HCT116 (cell line): ENCODE results near the gene BNC2. TPM values are rescaled to one million over a fixed set of nuclear protein-coding genes. Genes with fewer than 3 reads are reported as not detected.
"Not testable (repeated sequence)": the region's sequence is repeated elsewhere in the genome, so short reads cannot be mapped to it uniquely, and the experiment has no call there.

ENCODE experiments used
- ATAC-seq: fragments of 200-7000 bp; cut with Tn5 transposase; 2 replicates; pipeline ENCODE4 v1.9.1; 2020; ENCODE audit warnings: mild to moderate bottlenecking, moderate library complexity
- BruUV-seq: library from RNA; stranded (reverse); fragments of 400-500 nt; replicated peaks from 2 replicates; lab custom pipeline; 2021; lab: Mats Ljungman, UMichigan
- CTCF ChIA-PET: fragments of 300-600 bp; sonication (Branson Sonifier 250); formaldehyde crosslinking; loops from one replicate; lab custom pipeline; 2021; ENCODE audit warnings: antibody characterized with exemption; lab: Charles Lee
- POLR2A ChIA-PET: fragments of 300-600, 350-600 bp; sonication (Branson Sonifier 250); formaldehyde crosslinking; loops from one replicate; lab custom pipeline; 2021; ENCODE audit warnings: antibody characterized with exemption; lab: Charles Lee
- RAD21 ChIA-PET, 2 experiments: fragments of 300-600 bp; sonication (Branson Sonifier 250); formaldehyde crosslinking; loops; one replicate each; lab custom pipeline; 2023; ENCODE audit warnings: low total read pairs in 2 of 2; ENCODE audit not compliant: uncharacterized antibody in 2 of 2, unreplicated experiment in 2 of 2, low non-redundant PET in 1 of 2; lab: Charles Lee
- DNase-seq: peaks from one replicate; pipeline ENCODE4 v3.0.0-alpha.2; 2010; ENCODE audit warnings: low read depth, low spot score
- H2AFZ ChIP-seq: fragments of 200-600 bp; shearing (Covaris generic), sonication (generic); 2 replicates; pipeline ENCODE4 v1.6.1; 2017; ENCODE audit warnings: low read depth, mixed run types, mixed read lengths, antibody characterized with exemption, low read length; ENCODE audit not compliant: poor library complexity, severe bottlenecking
- H3K27ac ChIP-seq: 2 replicates; pipeline ENCODE4 v1.5.1; 2012; ENCODE audit warnings: low read depth, low read length
- H3K27me3 ChIP-seq: fragments of 200-600 bp; sonication (generic); 2 replicates; pipeline ENCODE4 v1.6.1; 2016; ENCODE audit warnings: mixed run types, low read length, mixed read lengths; ENCODE audit not compliant: insufficient read depth
- H3K36me3 ChIP-seq, 2 experiments: fragments of 200-500 bp in 1 of 2; fragments of 200-600 bp in 1 of 2; sonication (Bioruptor generic) in 1 of 2; sonication (generic) in 1 of 2; 2 replicates each; pipeline versions ENCODE4 v1.5.1 to v1.6.1; 2014 to 2016; ENCODE audit warnings: low read length in 2 of 2, inconsistent platforms in 1 of 2, mixed read lengths in 1 of 2, mixed run types in 1 of 2; ENCODE audit not compliant: insufficient read depth in 2 of 2, control insufficient read depth in 1 of 2
- H3K4me1 ChIP-seq, 2 experiments: fragments of 200-600 bp in 1 of 2; sonication (generic) in 1 of 2; 2 replicates each; pipeline versions ENCODE4 v1.5.1 to v1.6.1; 2012 to 2017; ENCODE audit warnings: low read length in 2 of 2, inconsistent platforms in 1 of 2, mild to moderate bottlenecking in 1 of 2, mixed read lengths in 1 of 2, mixed run types in 1 of 2, moderate library complexity in 1 of 2; ENCODE audit not compliant: insufficient read depth in 2 of 2, control insufficient read depth in 1 of 2
- H3K4me2 ChIP-seq: fragments of 200-600 bp; sonication (generic); 2 replicates; pipeline ENCODE4 v1.6.1; 2017; ENCODE audit warnings: mixed run types, low read length, mixed read lengths
- H3K4me3 ChIP-seq, 2 experiments: fragments of 200-600 bp in 1 of 2; sonication (generic) in 1 of 2; replicated peaks in 1 of 2; 2 replicates each; pipeline ENCODE4 v1.5.1; 2011 to 2016; ENCODE audit warnings: low read length in 2 of 2, control low read depth in 1 of 2, low read depth in 1 of 2, mild to moderate bottlenecking in 1 of 2, mixed read lengths in 1 of 2, mixed run types in 1 of 2
- H3K79me2 ChIP-seq: fragments of 200-600 bp; sonication (generic); 2 replicates; pipeline ENCODE4 v1.6.1; 2017; ENCODE audit warnings: mild to moderate bottlenecking, mixed run types, low read length, moderate library complexity, mixed read lengths; ENCODE audit not compliant: insufficient read depth
- H3K9ac ChIP-seq: fragments of 200-600 bp; sonication (generic); 2 replicates; pipeline ENCODE4 v1.6.1; 2016; ENCODE audit warnings: low read length, mixed read lengths
- H3K9me2 ChIP-seq: fragments of 200-600 bp; sonication (generic), shearing (Covaris generic); 2 replicates; pipeline ENCODE4 v1.6.1; 2017; ENCODE audit warnings: mixed run types, mild to moderate bottlenecking, moderate library complexity; ENCODE audit not compliant: insufficient read depth
- H3K9me3 ChIP-seq, 2 experiments: fragments of 200-500 bp in 1 of 2; fragments of 200-600 bp in 1 of 2; sonication (Bioruptor generic) in 1 of 2; sonication (generic) in 1 of 2; 2 replicates each; pipeline ENCODE4 v1.6.1; 2014 to 2017; ENCODE audit warnings: low read length in 2 of 2, mixed read lengths in 2 of 2, inconsistent platforms in 1 of 2, low read depth in 1 of 2, mild to moderate bottlenecking in 1 of 2, mixed run types in 1 of 2, moderate library complexity in 1 of 2; ENCODE audit not compliant: control insufficient read depth in 1 of 2, insufficient read depth in 1 of 2
- H4K20me1 ChIP-seq: fragments of 200-600 bp; sonication (generic), shearing (Covaris generic); 2 replicates; pipeline ENCODE4 v1.6.1; 2017; ENCODE audit warnings: mixed run types, mild to moderate bottlenecking, moderate library complexity; ENCODE audit not compliant: insufficient read depth
- ZBTB33 ChIP-seq: IDR thresholded peaks from 2 replicates; pipeline ENCODE4 v1.6.1; 2011; ENCODE audit warnings: mild to moderate bottlenecking, low read length, moderate library complexity; ENCODE audit not compliant: insufficient replicate concordance; ENCODE audit errors: extremely low read depth
- ZNF274 ChIP-seq: fragments of 200-500 bp; sonication (Bioruptor generic); IDR thresholded peaks from 2 replicates; pipeline ENCODE4 v1.6.1; 2014; ENCODE audit warnings: mild to moderate bottlenecking, low read depth, low read length, inconsistent platforms
- intact Hi-C: fragments of 100-400 bp; cut with micrococcal nuclease; formaldehyde crosslinking; loops from 2 replicates; pipeline ENCODE4 v1.10.0; 2022
- total RNA-seq: library from RNA; stranded (reverse); gene quantifications from one replicate; pipeline ENCODE4 v1.2.1, GENCODE V29; 2021; ENCODE audit not compliant: unreplicated experiment

BNC2 gene
- total RNA-seq, 1 experiment from 2014 or later = 0.37 TPM

GRCh38 chr9:16540743-16541613 is 329.5 kb downstream of the BNC2 start:
- Histone ChIP-seq H3K27me3 (peaks cover 14% of the 10 kb centered on the region; the same call in 1 of the 2 replicates), H3K4me1 (no peaks in the 10 kb centered on the region), H4K20me1 (no peaks in the 10 kb centered on the region), H3K36me3 (no peaks in the 10 kb centered on the region; a peak in 1 of 4 replicates), H2AFZ (no peak overlapping the region), H3K4me3 (no peak overlapping the region), H3K9me2 (no peaks in the 10 kb centered on the region), H3K9me3 (no peaks in the 10 kb centered on the region), H3K79me2 (no peaks in the 10 kb centered on the region), H3K4me2 (no peak overlapping the region), H3K9ac (no peak overlapping the region), H3K27ac (no peak overlapping the region)
- intact Hi-C loops = no loop called here
- POLR2A ChIA-PET = no interaction called here
- DNase-seq (no peak), ATAC-seq (no peak)
- BruUV-seq = no TSS peak
- CTCF ChIA-PET = no interaction called here
- TF ChIP-seq ZNF274 = no peak
- no peak for TF ChIP-seq ZBTB33
- RAD21 ChIA-PET = no interaction called here

- H4K20me1 ChIP-seq, DNase-seq, H3K36me3 ChIP-seq, CTCF ChIA-PET, H3K4me3 ChIP-seq, ATAC-seq, H3K9me2 ChIP-seq, intact Hi-C loops, RAD21 ChIA-PET, H3K9ac ChIP-seq, H3K79me2 ChIP-seq, H3K4me2 ChIP-seq, POLR2A ChIA-PET, H3K9me3 ChIP-seq, H3K4me1 ChIP-seq, H2AFZ ChIP-seq, BruUV-seq, H3K27ac ChIP-seq: not testable (repeated sequence)
- H3K27me3 ChIP-seq = peaks cover 14% of the 10 kb centered on the region; the same call in 1 of the 2 replicates
Observed at GRCh38 chr9:16539626-16540025, 330.8 kb downstream of the BNC2 start.
